Immature natural killer cell (primary cell): ENCODE data around the gene SLC22A4. TPM values are rescaled to one million over a fixed set of nuclear protein-coding genes. Genes with fewer than 3 reads are reported as not detected.

Source experiments
- DNase-seq, 3 donors: peaks; one replicate each; pipeline ENCODE4 v3.0.0; 2022; ENCODE audit warnings: mixed read lengths in 1 of 3
- H3K27ac Mint-ChIP-seq, 6 donors: one replicate each; pipeline ENCODE4 v1.8.0; 2020; ENCODE audit warnings: mixed read lengths in 6 of 6, mild to moderate bottlenecking in 5 of 6, inconsistent platforms in 4 of 6, moderate library complexity in 3 of 6
- H3K27me3 Mint-ChIP-seq, 3 donors: one replicate each; pipeline ENCODE4 v1.8.0; 2020 to 2021; ENCODE audit warnings: low read depth in 3 of 3, mild to moderate bottlenecking in 3 of 3, mixed read lengths in 3 of 3, moderate library complexity in 3 of 3, inconsistent platforms in 1 of 3
- H3K36me3 Mint-ChIP-seq, 3 donors: one replicate each; pipeline ENCODE4 v1.8.0; 2020; ENCODE audit warnings: mixed read lengths in 3 of 3, inconsistent platforms in 2 of 3, mild to moderate bottlenecking in 2 of 3
- H3K4me1 Mint-ChIP-seq, 2 donors: one replicate each; pipeline ENCODE4 v1.8.0; 2020; ENCODE audit warnings: inconsistent platforms in 2 of 2, mild to moderate bottlenecking in 2 of 2, mixed read lengths in 2 of 2, moderate library complexity in 1 of 2
- H3K4me3 Mint-ChIP-seq, 5 donors: one replicate each; pipeline ENCODE4 v1.8.0; 2020; ENCODE audit warnings: mild to moderate bottlenecking in 5 of 5, mixed read lengths in 5 of 5, inconsistent platforms in 3 of 5, moderate library complexity in 3 of 5
- H3K9me3 Mint-ChIP-seq, 6 donors: one replicate each; pipeline ENCODE4 v1.8.0; 2020; ENCODE audit warnings: mild to moderate bottlenecking in 6 of 6, mixed read lengths in 6 of 6, inconsistent platforms in 4 of 6, moderate library complexity in 3 of 6
- polyA plus RNA-seq, 3 donors: library from polyadenylated mRNA; unstranded; fragments of 300-500 nt; fragmentation: Illumina TruSeq; gene quantifications; one replicate each; pipeline ENCODE4 v1.2.3, GENCODE V29; 2021

The SLC22A4 gene
- polyA plus RNA-seq, 3 donors from 2014 or later: not detected

DNA sequence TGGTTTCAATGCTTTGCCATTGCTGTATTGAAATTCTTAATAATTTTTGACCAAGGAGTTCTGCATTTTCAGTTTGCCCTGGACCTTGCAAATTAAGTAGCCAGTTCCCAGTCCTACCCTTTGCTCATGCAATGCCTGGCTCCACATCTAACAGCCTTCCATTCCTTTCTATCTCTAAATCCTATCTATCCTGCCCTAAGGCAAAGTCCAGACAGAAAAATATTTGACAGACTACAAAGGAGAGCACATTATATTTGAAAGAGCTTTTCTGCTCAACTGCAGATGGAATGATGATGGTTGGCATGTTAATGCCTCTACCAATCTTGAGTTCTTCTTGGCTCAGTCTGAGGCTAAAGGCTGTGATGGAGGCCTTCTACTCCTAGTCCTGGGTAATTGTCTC lies 15.5 kb downstream of the SLC22A4 start:
- Mint-ChIP-seq H3K4me1 (no peaks in the 10 kb centered on the region), H3K4me3 (no peak overlapping the region), H3K27me3 (peaks cover 2 to 6% (median 3%) of the 10 kb centered on the region in 3 donors), H3K9me3 (peaks cover 0 to 8% (median 5%) of the 10 kb centered on the region in 6 donors), H3K27ac (no peak overlapping the region), H3K36me3 (peaks cover 0 to 7% (median 3%) of the 10 kb centered on the region in 3 donors)
- no peak for DNase-seq

DNA sequence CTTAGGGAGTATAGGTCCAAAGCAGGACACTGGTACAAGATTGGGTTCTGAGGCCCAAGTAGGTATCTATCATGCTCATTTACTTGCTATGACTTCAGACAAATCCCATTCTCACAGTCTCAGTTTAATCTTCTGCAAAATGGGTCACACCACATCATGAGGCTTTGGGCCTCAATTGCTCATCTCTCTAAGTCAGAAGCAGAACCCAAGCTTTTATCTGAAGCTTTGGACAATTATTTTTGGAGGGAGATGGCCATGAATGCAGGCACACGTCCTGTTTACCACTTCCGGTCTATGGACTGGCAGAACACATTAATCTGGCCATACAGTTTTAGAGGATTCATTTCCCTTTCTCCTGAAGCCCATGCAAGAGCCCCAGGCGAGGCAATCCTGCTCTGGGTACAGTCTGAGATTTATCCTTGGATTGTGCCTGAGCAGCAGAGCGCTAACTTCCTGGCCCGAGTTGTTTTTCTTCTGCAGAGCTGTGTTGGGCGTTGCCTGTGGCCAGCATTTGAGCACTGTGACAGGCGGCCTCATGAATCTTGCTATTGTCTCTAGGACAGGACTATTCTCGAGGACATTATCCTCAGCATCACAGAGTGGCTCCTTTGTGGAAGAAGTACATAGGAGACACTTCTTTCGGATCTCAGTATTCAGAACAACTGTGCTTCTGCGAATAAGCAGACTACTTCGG lies 16.1 kb downstream of the SLC22A4 start:
- no peaks in the 10 kb centered on the region for H3K4me1 Mint-ChIP-seq
- no peak overlapping the region for H3K4me3 Mint-ChIP-seq
- no peak overlapping the region for H3K27ac Mint-ChIP-seq
- peaks cover 2 to 4% (median 2%) of the 10 kb centered on the region in 3 donors for H3K27me3 Mint-ChIP-seq
- no peak for DNase-seq
- peaks cover 0 to 2% (median 1%) of the 10 kb centered on the region in 3 donors for H3K36me3 Mint-ChIP-seq
- H3K9me3 Mint-ChIP-seq: peaks cover 0 to 3% (median 3%) of the 10 kb centered on the region in 6 donors

DNA sequence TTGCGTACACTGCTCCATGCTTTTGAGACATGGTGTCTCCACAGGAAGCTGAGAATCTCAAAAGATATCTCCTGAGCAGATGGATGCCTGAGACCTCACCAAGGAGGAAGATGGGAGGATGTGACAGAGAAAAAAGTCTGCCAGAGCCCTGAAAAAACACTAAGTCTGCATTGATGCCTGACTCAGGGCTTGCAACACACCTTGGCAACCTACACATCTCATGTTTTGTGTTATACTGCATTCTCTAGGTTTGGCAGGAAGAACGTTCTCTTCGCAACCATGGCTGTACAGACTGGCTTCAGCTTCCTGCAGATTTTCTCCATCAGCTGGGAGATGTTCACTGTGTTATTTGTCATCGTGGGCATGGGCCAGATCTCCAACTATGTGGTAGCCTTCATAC lies 19.2 kb downstream of the SLC22A4 start:
- peaks cover 2 to 4% (median 2%) of the 10 kb centered on the region in 3 donors for H3K27me3 Mint-ChIP-seq
- H3K27ac Mint-ChIP-seq: no peak overlapping the region
- DNase-seq: no peak
- H3K9me3 Mint-ChIP-seq: no peaks in the 10 kb centered on the region
- no peaks in the 10 kb centered on the region for H3K4me1 Mint-ChIP-seq
- no peaks in the 10 kb centered on the region for H3K36me3 Mint-ChIP-seq
- H3K4me3 Mint-ChIP-seq: no peak overlapping the region

DNA sequence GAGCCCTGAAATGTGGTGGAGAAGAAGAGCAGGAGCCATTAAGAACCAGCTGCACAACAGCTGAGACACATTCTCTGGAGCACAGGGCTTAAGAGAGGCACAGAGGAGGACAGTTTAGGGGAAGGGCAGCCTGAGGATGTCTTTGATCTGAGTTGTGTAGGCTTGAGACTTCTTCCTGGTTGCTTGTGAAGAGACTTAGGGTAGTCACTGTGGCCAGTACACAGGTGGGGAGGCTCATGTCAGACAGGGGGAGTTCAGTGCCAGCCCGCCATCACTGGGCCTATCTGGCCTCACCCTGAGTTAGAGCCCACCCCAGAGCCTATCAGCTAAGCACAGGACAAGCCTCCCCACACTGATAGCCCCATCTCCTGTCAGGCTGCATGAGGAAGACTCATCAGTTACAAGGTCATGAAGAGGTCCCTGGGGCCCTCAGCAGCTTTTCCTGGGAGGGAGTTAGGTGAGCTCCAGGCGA lies 19.8 kb downstream of the SLC22A4 start:
- Mint-ChIP-seq H3K36me3 (no peaks in the 10 kb centered on the region), H3K9me3 (no peaks in the 10 kb centered on the region), H3K27ac (no peak overlapping the region), H3K4me3 (no peak overlapping the region), H3K4me1 (no peaks in the 10 kb centered on the region), H3K27me3 (peaks cover 2 to 4% (median 2%) of the 10 kb centered on the region in 3 donors)
- DNase-seq: no peak

DNA sequence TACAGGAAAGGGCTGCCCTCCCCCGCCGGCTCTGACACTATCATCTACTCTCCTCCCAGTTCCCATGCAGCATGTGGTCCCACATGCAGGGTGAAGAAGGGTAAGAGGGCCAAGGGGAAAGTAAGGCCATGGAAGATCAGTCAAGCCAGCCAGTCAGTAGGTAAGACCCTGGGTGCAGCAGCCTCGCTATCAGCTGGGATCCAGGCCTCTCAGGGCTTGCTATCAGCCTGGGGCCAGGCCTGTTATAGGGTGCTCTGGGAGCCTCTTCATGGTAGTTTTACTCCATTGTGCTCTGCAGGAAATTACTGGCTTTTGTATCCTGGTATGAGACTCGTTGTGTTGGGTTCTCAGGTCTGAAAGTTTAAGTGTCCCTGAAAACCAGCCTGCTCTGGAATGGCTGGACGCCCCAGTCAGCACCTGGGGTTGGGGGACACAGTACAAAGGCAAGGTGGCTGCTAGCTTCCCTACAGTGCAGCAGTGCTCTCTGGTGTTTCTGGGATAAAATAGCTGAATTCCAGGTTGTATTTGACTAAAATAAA lies 21.4 kb downstream of the SLC22A4 start:
- Mint-ChIP-seq H3K27me3 (peaks cover 0 to 2% (median 2%) of the 10 kb centered on the region in 3 donors), H3K36me3 (no peaks in the 10 kb centered on the region), H3K27ac (no peak overlapping the region), H3K9me3 (no peaks in the 10 kb centered on the region), H3K4me1 (no peaks in the 10 kb centered on the region), H3K4me3 (no peak overlapping the region)
- DNase-seq: no peak

DNA sequence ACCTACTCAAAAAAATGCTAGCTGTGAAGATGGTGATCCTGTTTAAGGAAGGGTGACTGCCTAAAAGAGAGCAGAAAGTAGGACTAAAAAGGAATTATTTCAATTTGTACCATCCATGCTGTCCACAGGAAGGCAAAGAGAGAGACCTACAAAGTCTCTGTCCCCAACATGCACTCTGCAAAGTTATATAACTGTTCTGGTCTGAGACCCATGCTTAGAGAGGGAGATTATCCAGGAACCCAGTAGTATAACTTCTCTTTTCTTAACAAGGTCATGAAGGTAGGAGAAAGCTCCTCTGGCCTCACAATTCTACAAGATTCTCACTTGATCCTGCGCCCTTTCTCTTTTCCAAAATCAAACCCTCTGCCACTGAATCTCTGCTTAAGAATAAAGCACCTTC lies 25.8 kb downstream of the SLC22A4 start:
- peak overlapping the region in 1 of 6 donors; percentile 63 for H3K27ac Mint-ChIP-seq
- no peak for DNase-seq
- no peak overlapping the region for H3K4me3 Mint-ChIP-seq
- peaks cover 0 to 2% (median 0%) of the 10 kb centered on the region in 3 donors for H3K27me3 Mint-ChIP-seq
- no peaks in the 10 kb centered on the region for H3K9me3 Mint-ChIP-seq
- H3K4me1 Mint-ChIP-seq: no peaks in the 10 kb centered on the region
- H3K36me3 Mint-ChIP-seq: peaks cover 0 to 7% (median 0%) of the 10 kb centered on the region in 3 donors

DNA sequence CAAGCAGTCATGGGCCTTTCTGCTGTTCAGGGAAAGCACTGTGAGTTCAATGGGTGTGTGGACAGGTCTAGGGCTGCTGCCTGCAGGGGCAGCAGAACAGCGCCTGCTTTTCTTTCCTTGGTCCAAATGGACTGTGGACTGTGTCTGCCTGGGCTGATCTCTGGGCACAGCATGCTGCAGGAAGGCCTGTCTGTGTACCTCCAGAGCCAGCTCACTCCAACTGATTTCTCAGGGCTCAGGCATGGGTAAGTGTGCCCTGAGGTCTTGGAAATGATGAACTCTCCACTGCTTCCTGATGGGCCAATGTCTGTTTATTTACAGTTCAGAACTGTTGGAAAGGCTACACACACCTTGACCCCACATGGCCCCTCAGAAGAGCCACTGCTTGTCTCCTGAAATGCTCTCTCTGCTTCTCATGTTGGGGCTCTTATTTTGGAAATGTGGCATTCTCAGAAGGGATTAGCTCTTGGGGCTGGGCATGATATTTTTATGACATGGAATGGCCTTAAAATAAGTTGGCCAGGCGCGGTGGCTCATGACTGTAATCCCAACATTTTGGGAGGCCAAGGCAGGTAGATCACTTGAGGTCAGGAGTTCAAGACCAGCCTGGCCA lies 27.0 kb downstream of the SLC22A4 start:
- no peak overlapping the region for H3K4me3 Mint-ChIP-seq
- no peaks in the 10 kb centered on the region for H3K9me3 Mint-ChIP-seq
- peaks cover 0 to 2% (median 0%) of the 10 kb centered on the region in 3 donors for H3K27me3 Mint-ChIP-seq
- H3K36me3 Mint-ChIP-seq: peaks cover 0 to 7% (median 0%) of the 10 kb centered on the region in 3 donors
- no peak for DNase-seq
- H3K4me1 Mint-ChIP-seq: no peaks in the 10 kb centered on the region
- no peak overlapping the region for H3K27ac Mint-ChIP-seq

DNA sequence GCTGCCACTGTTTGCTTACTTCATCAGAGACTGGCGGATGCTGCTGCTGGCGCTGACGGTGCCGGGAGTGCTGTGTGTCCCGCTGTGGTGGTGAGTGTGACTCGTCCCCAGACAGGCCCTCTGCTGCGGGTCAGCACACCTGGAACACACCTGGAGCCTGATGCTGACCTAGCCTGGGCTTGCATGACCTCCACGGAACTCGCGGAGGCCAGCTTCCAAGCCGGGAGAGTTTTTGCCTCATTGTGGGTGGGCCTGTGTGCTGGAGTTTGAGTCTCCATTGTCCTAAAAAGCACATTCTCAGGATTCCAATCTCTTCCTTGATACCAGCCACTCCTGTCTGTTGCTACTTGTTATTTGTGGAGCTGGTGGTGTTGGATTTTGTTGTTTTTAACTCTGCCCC lies 28.1 kb downstream of the SLC22A4 start:
- no peak for DNase-seq
- H3K27ac Mint-ChIP-seq: no peak overlapping the region
- H3K9me3 Mint-ChIP-seq: no peaks in the 10 kb centered on the region
- H3K36me3 Mint-ChIP-seq: peaks cover 0 to 7% (median 0%) of the 10 kb centered on the region in 3 donors
- no peaks in the 10 kb centered on the region for H3K4me1 Mint-ChIP-seq
- no peak overlapping the region for H3K4me3 Mint-ChIP-seq
- peaks cover 0 to 2% (median 0%) of the 10 kb centered on the region in 3 donors for H3K27me3 Mint-ChIP-seq

DNA sequence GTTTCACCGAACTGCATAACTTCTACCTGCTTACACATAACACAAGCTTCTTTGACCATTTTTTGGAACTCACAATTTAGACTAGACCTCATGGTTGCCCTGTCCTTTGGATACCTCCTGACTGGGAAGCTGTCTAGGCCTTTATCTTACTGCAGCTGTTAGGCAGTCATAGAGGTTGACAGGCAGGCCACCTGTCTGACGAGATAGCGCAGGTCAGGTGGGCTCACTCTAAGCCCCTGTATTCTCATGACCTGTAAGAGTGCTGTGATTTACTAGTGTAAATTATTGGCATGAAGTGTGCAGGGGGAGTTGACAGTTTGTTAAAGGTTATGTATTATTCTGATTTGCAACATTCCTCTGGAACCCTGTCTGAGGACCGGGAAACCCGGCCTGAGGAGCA lies 29.0 kb downstream of the SLC22A4 start:
- Mint-ChIP-seq H3K4me1 (no peaks in the 10 kb centered on the region), H3K27ac (no peak overlapping the region), H3K36me3 (peaks cover 0 to 7% (median 0%) of the 10 kb centered on the region in 3 donors), H3K27me3 (peaks cover 0 to 2% (median 0%) of the 10 kb centered on the region in 3 donors), H3K9me3 (no peaks in the 10 kb centered on the region), H3K4me3 (no peak overlapping the region)
- no peak for DNase-seq

DNA sequence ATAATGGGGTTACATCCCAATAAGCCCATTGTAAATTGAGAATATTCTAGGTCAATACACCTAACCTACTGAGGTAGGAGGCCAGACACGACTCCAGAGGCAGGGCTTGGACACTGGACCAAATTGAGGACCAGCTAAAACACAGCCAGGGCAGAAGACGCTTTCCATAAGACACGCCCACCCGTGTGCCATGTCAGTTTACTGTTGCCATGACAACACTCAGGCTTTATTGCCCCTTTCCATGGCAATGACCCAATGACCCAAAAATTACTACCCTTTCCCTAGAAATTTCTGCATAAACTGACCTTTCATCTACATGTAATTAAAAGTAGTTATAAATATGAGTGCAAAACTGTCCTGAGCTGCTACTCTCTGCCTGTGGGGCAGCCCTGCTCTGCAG lies 31.5 kb downstream of the SLC22A4 start:
- DNase-seq: no peak
- Mint-ChIP-seq H3K9me3 (no peaks in the 10 kb centered on the region), H3K27ac (no peak overlapping the region), H3K36me3 (peaks cover 0 to 7% (median 0%) of the 10 kb centered on the region in 3 donors), H3K4me1 (no peaks in the 10 kb centered on the region), H3K27me3 (peaks cover 0 to 2% (median 2%) of the 10 kb centered on the region in 3 donors), H3K4me3 (no peak overlapping the region)

DNA sequence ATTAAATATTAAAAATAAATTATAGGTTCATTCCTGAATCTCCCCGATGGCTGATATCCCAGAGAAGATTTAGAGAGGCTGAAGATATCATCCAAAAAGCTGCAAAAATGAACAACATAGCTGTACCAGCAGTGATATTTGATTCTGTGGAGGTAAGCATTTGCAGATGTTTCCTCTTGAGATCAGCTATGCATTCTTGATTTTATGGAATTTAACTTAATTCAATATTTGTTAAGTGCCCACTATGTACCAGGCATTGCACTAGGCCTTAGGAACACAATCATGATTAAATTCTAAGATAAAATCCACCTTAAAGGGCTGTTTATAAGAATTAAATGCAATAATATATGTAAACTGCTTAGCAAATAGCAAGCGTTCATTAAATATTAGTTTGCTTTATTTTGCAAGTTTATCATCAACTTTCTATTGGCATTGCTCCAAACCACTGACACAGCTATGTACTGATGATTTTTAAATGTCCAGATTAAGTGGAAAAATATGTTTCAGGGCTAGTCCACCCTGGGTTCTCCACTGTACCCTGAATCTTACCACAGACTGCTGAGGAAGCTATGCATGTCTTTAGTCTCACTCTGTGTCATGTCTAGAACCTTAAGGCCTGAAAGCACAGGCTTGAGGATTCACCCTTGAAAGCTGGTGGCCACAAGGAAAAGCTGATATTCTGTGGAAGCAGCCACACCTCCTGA lies 33.2 kb downstream of the SLC22A4 start:
- DNase-seq: no peak
- Mint-ChIP-seq H3K4me1 (no peaks in the 10 kb centered on the region), H3K36me3 (peaks cover 0 to 2% (median 0%) of the 10 kb centered on the region in 3 donors), H3K4me3 (no peak overlapping the region), H3K27me3 (peaks cover 0 to 4% (median 2%) of the 10 kb centered on the region in 3 donors), H3K27ac (no peak overlapping the region), H3K9me3 (no peaks in the 10 kb centered on the region)

DNA sequence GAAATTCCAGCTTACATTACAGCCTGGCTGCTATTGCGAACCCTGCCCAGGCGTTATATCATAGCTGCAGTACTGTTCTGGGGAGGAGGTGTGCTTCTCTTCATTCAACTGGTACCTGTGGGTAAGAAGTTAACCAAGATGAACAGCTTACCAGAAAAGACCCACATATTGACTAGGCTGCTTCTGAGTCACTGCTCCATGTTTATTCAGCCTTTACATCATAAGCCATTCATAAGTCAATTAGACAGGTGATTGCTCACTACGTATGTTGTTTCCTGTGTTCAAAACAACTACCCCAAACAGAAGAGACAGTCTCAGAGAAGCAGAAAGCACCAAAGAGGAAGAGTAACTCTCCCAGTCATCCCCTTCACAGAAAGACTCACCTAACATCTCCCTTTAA lies 40.6 kb downstream of the SLC22A4 start:
- no peak overlapping the region for H3K4me3 Mint-ChIP-seq
- H3K36me3 Mint-ChIP-seq: peaks cover 0 to 3% (median 0%) of the 10 kb centered on the region in 3 donors
- DNase-seq: no peak
- no peak overlapping the region for H3K27ac Mint-ChIP-seq
- no peaks in the 10 kb centered on the region for H3K9me3 Mint-ChIP-seq
- no peaks in the 10 kb centered on the region for H3K4me1 Mint-ChIP-seq
- peaks cover 0 to 3% (median 1%) of the 10 kb centered on the region in 3 donors for H3K27me3 Mint-ChIP-seq

DNA sequence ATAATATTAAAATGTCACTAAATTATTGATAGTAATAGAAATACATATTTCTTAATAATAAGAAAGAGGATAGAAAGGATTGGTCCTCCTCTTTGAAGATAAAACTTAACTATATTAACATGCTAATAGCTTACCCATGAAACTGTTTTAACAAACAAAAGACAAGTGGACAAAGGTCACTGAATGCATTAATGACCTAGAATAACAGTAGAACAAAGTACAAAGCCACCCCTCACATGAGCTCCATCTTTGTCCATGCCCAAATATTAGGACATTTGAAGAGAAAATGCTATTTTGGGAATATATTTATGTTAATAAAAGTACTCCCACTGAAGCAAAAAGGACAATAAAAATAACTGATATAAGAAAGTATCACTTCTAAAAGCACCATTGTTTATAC lies 41.2 kb downstream of the SLC22A4 start:
- Mint-ChIP-seq H3K4me1 (no peaks in the 10 kb centered on the region), H3K9me3 (no peaks in the 10 kb centered on the region), H3K27me3 (peaks cover 0 to 3% (median 1%) of the 10 kb centered on the region in 3 donors), H3K27ac (no peak overlapping the region), H3K36me3 (peaks cover 0 to 3% (median 0%) of the 10 kb centered on the region in 3 donors), H3K4me3 (no peak overlapping the region)
- no peak for DNase-seq

DNA sequence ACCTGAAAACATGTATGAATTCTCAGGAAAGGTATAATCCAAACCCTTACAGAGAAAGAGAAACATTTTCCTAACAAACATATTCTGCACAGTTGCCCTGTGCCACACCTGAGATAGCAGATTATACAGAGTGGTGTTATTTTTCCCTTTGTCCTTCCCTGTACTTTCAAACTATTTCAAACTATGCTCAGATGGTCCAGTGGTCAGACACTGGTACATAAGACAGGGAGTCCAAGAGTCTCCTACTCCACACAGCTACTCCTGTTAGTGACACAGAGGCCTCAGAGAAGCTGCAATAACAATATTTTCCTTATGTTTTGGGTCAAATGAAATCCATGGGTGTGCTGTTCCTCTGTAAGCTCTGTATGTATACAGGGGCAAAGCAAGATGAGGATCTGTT lies 45.3 kb downstream of the SLC22A4 start:
- no peak overlapping the region for H3K4me3 Mint-ChIP-seq
- H3K4me1 Mint-ChIP-seq: no peaks in the 10 kb centered on the region
- no peaks in the 10 kb centered on the region for H3K9me3 Mint-ChIP-seq
- peaks cover 0 to 3% (median 0%) of the 10 kb centered on the region in 3 donors for H3K36me3 Mint-ChIP-seq
- no peak overlapping the region for H3K27ac Mint-ChIP-seq
- peaks cover 0 to 2% (median 0%) of the 10 kb centered on the region in 3 donors for H3K27me3 Mint-ChIP-seq
- DNase-seq: no peak
